ENCODE measurements around the gene RHOBTB3.
"Not testable (repeated sequence)": the region's sequence is repeated elsewhere in the genome, so short reads cannot be mapped to it uniquely, and the experiment has no call there.

Gene RHOBTB3

GRCh38 chr5:95798048-95798447, 66.9 kb downstream of the RHOBTB3 start:
- DNase-seq: no peak

- DNase-seq: no peak
Observed at GRCh38 chr5:95798545-95798944, 67.4 kb downstream of the RHOBTB3 start.

GRCh38 chr5:95799191-95799835, 68.2 kb downstream of the RHOBTB3 start:
- no peak for DNase-seq

GRCh38 chr5:95800553-95800952, 69.4 kb downstream of the RHOBTB3 start:
- DNase-seq: no peak

- no peak for DNase-seq
Observed at GRCh38 chr5:95801532-95801931, 70.4 kb downstream of the RHOBTB3 start.

- DNase-seq: no peak
Observed at GRCh38 chr5:95801961-95802360, 70.8 kb downstream of the RHOBTB3 start.

GRCh38 chr5:95803271-95804148, 72.4 kb downstream of the RHOBTB3 start:
- no peak for DNase-seq

- DNase-seq: no peak
Observed at GRCh38 chr5:95804736-95805539, 73.8 kb downstream of the RHOBTB3 start.

GRCh38 chr5:95806687-95807086, 75.6 kb downstream of the RHOBTB3 start:
- no peak for DNase-seq

GRCh38 chr5:95808013-95808685, 77.0 kb downstream of the RHOBTB3 start:
- no peak for DNase-seq

- no peak for DNase-seq
Observed at GRCh38 chr5:95808686-95809413, 77.7 kb downstream of the RHOBTB3 start.

GRCh38 chr5:95809414-95809960, 78.4 kb downstream of the RHOBTB3 start:
- no peak for DNase-seq

- no peak for DNase-seq
Observed at GRCh38 chr5:95810305-95811125, 79.4 kb downstream of the RHOBTB3 start.

GRCh38 chr5:95811126-95811423, 79.9 kb downstream of the RHOBTB3 start:
- DNase-seq: not testable (repeated sequence)

GRCh38 chr5:95811461-95812073, 80.4 kb downstream of the RHOBTB3 start:
- DNase-seq: not testable (repeated sequence)

GRCh38 chr5:95812074-95812471, 80.9 kb downstream of the RHOBTB3 start:
- no peak for DNase-seq

GRCh38 chr5:95813035-95813434, 81.9 kb downstream of the RHOBTB3 start:
- DNase-seq: not testable (repeated sequence)

GRCh38 chr5:95815155-95815729, 84.1 kb downstream of the RHOBTB3 start:
- no peak for DNase-seq

GRCh38 chr5:95816341-95816740, 85.2 kb downstream of the RHOBTB3 start:
- no peak for DNase-seq

- no peak for DNase-seq
Observed at GRCh38 chr5:95816776-95817175, 85.6 kb downstream of the RHOBTB3 start.

Measured in right kidney (tissue), 1 donor.